ENCODE measurements around the gene TMEM154. TPM values are rescaled to one million over a fixed set of nuclear protein-coding genes. Genes with fewer than 3 reads are reported as not detected.

The TMEM154 gene
- total and polyA plus RNA-seq, 10 of the 15 experiments (the other 5 are each of a cell fraction or from before 2014, with no cell fraction given): 5.1 to 41.4 (median 18.2) TPM

DNA sequence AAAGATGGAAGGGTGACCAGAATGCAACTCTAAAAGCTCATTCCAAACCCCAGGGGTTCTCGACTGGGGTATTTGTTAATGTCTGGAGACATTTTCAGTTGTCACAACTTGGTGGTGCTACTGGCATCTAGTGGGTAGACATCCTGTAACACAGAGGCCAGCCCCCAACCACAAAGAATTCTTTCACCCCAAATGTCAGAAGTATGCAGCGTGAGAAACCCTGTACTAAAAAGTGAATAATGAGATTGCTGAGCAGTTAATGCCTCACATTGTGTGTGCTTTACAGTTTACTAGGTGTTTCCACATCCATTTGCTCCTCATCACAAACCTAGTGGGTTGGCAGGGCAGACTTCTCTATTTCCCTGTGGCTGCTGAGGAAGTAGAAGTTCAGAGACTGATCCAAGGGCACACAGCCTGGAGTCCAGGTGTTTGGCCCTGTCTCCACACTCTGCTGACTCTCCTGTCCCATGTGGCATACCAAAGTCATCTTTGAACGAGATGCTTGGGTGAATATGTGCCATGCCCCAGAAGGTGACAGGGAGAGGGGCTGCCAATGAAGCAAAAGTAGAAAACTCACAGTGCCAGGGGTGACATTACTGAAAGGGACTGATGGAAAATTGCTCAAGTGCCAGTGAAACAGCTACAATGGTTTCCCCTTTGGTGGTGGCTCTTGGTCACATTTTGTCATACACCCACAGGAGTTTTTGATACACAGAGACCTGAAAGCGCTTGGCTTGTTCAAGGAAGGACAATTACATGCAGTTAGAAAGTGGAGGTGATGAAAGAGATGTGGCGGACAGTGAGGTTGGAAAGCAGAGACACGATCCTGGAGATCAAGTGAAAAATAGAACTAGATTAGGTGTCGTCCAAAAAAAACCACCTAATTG, 10.1 kb upstream of the TMEM154 start:
- Histone ChIP-seq H3K4me2 (ENCODE audit: control insufficient read depth, insufficient read depth) (no peak overlapping the region), H3K4me3 (no peak overlapping the region), H4K20me1 (ENCODE audit: control insufficient read depth, insufficient read depth) (no peaks in the 10 kb centered on the region), H3K9me3 (replicated peaks; ENCODE audit: control insufficient read depth, insufficient read depth, low read length) (no peaks in the 10 kb centered on the region), H3K36me3 (ENCODE audit: control insufficient read depth in 2 of 2, insufficient read depth in 2 of 2, low read length in 1 of 2) (no peaks in the 10 kb centered on the region), H3K27me3 (replicated peaks in 1 of 2; ENCODE audit: control insufficient read depth in 2 of 2, insufficient read depth in 2 of 2, low read length in 1 of 2) (no peaks in the 10 kb centered on the region; a peak in 1 of 4 replicates), H3K9ac (ENCODE audit: control insufficient read depth, insufficient read depth, low read length) (no peak overlapping the region), H2AFZ (ENCODE audit: control insufficient read depth, low read depth, low read length) (no peak overlapping the region), H3K4me1 (ENCODE audit: control insufficient read depth, insufficient read depth, low read length) (no peaks in the 10 kb centered on the region; the same call in 1 of the 2 replicates), H3K27ac (ENCODE audit: control insufficient read depth, insufficient read depth) (no peak overlapping the region), H3K79me2 (ENCODE audit: control insufficient read depth, insufficient read depth, low read length) (no peaks in the 10 kb centered on the region)
- ChIA-PET CTCF (interaction anchor here (1.0 to 1.1 kb wide), 2 partner anchors 11 to 189 kb away, joined by 4 to 7 read pairs; no protein-coding TSS in a partner anchor), POLR2A (interaction anchor here (1.4 to 1.6 kb wide), 2 partner anchors 11 to 14 kb away, joined by 3 to 7 read pairs; no protein-coding TSS in a partner anchor), RAD21 (ENCODE audit: unreplicated experiment) (interaction anchor here (0.8 kb wide), 1 partner anchor 16 kb away, joined by 3 read pairs; no protein-coding TSS in a partner anchor), SMC1A (ENCODE audit: uncharacterized antibody, unreplicated experiment) (interaction anchor here (0.8 to 3.1 kb wide), 5 partner anchors 12 to 159 kb away, joined by 3 to 20 read pairs (median 4); no protein-coding TSS in a partner anchor)
- in situ Hi-C loops (cut with MboI): no loop called here
- ATAC-seq (peak; percentile 46), FAIRE-seq (no peak), DNase-seq (ENCODE audit: low read depth, low spot score) (no peak)
- intact Hi-C loops (cut with micrococcal nuclease; ENCODE audit: unreplicated experiment): no loop called here
- WGBS (ENCODE audit: insufficient coverage, insufficient replicate concordance, low lambda C conversion rate, missing lambda C conversion rate): 68% methylated on average over 7 of the region's 7 CpGs
- TF ChIP-seq, protein P1, sequence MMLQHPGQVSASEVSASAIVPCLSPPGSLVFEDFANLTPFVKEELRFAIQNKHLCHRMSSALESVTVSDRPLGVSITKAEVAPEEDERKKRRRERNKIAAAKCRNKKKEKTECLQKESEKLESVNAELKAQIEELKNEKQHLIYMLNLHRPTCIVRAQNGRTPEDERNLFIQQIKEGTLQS (IDR thresholded peaks at IDR 0.05; ENCODE audit: borderline replicate concordance, extremely low read depth, low read depth, low read length): no peak
- TF ChIP-seq, protein P2, sequence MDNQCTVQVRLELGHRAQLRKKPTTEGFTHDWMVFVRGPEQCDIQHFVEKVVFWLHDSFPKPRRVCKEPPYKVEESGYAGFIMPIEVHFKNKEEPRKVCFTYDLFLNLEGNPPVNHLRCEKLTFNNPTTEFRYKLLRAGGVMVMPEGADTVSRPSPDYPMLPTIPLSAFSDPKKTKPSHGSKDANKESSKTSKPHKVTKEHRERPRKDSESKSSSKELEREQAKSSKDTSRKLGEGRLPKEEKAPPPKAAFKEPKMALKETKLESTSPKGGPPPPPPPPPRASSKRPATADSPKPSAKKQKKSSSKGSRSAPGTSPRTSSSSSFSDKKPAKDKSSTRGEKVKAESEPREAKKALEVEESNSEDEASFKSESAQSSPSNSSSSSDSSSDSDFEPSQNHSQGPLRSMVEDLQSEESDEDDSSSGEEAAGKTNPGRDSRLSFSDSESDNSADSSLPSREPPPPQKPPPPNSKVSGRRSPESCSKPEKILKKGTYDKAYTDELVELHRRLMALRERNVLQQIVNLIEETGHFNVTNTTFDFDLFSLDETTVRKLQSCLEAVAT (IDR thresholded peaks at IDR 0.05): no peak
- 0 out of 2 replicates have a peak, but pooled peaks have one; percentile 4 for TF ChIP-seq SPI1 (IDR thresholded peaks at IDR 0.05; ENCODE audit: borderline replicate concordance, insufficient read depth, low read depth, low read length)
- BruUV-seq (replicated peaks): no TSS peak
